NCI-H146 treated with DMSO at 0.1 percent for 48 hours (cell line): ENCODE data around the gene PUM1.
"Not testable (repeated sequence)": the region's sequence is repeated elsewhere in the genome, so short reads cannot be mapped to it uniquely, and the experiment has no call there.

Experiments used
- DNase-seq: peaks from one replicate; lab custom pipeline; 2025; ENCODE audit not compliant: unreplicated experiment; lab: John Stamatoyannopoulos, UW

Gene PUM1

DNA sequence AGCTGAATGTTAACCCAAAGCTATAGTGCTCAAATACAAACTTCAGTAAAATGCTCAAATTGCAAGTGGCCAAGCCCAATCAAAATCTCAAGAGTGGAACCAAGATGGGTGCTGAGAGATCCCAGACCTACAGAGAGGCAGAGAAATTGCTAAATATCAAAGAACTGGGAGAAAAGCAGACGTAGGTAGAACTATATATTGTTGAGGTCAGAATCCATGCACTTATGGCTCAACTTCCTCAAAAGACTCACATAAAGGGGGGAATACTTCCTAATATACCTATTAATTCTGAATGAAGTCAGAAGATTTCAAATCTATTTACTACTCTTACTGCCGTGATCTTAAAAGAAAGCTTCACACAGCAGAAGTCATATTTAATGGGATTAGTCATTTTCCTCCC is 65.2 kb downstream of the PUM1 start:
- DNase-seq = no peak

DNA sequence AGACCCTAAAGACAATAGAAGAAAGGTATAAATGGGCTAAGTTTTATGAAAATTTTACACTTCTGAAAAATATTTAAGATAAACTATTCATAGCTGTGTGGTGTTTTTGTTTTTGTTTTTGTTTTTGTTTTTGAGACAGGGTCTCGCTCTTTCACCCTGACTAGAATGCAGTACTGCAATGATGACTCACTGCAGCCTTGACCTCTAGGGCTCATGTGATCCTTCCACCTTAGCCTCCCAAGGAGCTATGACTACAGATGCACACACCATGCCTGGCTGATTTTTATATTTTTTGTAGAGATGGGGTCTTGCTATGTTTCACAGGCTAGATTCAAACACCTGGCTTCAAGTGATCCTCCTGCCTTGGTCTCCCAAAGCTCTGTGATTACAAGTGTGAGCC is 66.6 kb downstream of the PUM1 start:
- DNase-seq = no peak

DNA sequence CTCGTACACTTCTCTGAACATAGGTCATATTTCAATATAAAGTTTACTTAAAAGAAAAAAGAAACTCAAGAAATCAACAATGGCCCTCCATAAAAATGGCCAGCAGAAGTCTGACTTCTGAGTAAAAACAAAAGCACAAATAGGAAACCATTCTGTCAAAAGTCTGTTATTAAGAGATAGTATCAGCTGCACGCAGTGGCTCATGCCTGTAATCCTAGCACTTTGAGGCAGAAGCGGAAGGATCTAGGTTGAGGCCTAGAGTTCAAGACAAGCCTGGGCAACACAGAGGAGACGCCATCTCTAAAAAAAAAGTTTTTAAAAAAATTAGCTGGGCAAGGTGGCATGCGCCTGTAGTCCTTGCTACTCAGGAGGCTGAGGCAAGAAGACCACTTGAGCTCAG is 67.3 kb downstream of the PUM1 start:
- DNase-seq = no peak

DNA sequence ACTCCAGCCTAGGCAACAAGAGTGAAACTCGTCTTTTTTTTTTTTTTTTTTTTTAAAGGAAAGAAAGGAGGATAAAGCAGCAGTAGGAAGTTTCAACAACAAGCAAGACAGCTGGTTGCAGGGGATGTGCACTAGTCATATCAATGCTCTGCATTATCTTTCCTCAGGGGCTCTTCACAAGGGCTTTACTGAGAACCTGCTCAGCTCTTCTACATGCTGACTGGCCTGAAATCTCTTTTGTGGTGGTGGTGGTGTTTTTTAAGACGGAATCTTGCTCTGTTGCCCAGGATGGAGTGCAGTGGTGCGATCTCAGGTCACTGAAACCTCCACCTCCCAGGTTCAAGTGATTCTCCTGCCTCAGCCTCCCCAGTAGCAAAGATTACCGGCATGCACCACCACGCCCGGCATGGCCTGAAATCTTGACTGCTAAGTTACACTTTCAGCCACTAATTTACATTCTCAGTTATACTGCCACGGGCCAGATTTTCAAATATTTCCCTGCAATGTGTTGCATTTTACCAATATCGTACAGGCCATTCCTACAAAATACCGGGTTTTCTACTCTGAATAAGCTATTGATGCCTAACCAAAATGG is 68.0 kb downstream of the PUM1 start:
- no peak for DNase-seq

DNA sequence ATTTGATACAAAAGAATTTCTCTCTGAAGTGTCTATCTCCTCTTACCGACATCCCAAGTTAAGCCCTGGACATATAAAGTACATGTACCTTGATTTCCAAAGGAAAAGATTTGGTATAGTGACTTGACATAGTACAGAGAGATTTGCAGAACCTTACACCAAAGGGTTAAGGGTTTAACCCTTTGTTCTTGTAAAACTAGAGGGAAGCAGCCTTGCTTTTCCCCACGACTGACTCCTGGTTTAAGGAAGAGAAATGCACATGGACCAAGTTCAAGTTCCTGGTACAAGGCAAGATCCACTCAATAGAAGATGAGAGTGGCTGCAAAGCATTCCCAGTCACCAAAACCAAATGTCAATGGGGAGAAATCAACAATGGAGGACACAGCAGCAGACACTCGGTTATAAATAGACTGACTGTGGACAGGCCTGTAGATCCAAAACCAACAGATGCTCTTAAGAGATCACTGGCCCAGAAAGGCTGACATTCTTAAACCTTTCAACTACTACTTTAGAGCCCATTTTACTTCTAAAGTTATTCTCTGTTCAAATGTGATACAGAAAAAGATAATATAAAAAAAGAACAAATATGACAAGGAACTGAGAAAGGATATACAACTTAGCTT is 69.4 kb downstream of the PUM1 start:
- no peak for DNase-seq

DNA sequence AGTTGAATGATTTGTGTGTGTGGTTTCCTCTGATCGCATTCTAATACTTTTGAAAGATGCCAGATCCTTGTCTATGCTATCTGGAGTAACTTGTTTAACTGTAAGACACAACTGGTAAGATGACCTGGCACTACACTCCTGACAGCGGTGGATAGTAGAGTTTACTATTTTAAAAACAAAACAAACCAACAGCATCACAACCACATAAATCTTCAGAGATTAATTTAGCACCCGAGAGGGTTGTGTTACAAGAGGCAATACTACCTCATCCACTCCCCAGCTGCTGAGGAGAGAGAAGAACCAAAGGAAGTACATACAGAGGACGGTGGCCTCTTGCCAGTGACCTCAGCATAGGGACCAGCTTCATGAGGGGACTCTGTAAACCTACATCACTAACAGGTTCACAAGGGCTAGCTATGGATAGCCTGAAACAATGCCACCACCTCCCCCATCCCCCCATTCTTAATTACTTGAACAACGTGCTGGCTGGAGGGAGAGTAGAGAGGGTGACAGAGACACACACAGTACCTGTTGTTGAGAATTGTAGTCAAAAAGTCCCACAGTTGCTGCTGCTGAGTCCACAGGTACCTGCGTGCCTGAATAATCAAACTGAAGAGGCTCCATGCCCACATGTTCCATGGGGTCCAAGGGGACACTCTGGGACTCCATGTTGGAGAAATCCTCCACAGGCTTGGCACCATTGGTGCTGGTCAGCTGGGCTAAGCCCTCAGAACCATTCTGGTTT is 73.5 kb downstream of the PUM1 start:
- no peak for DNase-seq

DNA sequence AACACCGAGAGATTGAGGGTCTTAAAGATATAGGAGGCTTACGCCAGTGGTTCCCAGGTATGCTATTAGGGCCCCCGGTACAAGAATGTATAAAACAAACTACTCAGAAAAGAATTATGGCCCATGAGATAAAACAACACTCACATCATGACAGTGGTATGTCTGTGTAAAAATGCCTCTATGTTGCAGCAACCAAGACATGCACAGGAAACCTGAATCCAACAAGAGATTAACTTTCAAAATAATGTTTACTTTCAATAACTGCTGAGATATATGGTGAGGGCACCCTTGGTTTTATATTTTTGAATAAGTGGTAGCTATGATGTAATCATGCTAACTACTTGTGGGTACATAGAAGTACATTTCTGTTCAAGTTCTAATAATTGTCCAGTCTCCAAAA is 74.9 kb downstream of the PUM1 start:
- no peak for DNase-seq

DNA sequence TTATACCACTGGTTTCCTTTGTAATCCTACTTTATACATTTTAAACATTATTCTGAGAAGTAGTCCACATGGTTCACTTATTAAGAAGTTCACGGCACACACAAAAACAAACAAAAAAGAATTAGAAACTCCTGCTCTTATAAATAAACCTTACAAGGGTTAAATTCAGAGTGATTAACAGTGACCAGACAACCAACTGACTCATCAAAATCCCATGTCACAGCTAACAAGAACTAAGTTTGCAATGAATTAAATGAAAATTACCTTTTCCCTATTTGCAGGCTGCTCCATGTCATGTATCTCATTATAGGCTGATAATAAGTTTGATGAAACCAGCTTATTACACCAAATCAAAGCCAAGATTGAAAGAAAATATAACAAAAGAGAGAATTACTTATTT is 77.5 kb downstream of the PUM1 start:
- DNase-seq = no peak

DNA sequence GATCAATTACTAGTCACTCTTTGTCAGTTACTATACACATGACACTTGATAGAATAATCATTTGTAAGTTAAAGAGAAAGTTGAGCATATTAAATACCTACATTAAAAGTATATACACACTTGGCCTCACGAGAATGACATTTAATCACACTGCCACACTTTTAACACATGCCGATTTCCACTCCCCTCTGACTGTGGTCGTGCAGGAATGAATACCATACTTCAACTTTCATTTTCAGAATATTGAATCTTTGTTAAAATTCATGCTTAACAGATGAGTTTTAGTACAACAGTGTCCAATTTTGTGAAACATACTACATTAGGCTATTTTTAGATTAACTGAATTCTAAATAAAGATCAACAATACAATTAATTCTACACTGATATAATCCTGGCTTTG is 78.8 kb downstream of the PUM1 start:
- no peak for DNase-seq

DNA sequence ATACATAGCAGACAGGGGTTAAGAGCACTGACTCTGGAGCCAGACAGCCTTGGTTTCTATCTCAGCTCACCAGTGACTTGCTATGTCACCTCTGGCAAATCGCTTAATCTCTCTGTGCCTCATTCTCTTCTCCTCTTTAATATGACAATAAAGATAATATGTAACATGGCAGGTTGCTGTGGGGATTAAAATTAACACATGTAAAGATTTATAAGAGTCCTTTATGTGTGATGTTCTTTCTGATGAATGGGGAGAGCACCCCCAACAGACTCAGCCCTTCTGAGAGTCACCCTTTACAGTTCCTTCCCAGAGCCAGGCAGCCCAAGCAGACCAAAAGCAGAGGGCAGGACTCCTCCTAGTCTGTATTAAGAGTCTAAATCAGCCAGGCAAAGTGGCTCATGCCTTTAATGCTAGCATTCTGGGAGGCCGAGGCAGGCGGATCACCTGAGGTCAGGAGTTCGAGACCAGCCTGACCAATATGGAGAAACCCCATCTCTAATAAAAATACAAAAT is 80.5 kb downstream of the PUM1 start:
- no peak for DNase-seq

DNA sequence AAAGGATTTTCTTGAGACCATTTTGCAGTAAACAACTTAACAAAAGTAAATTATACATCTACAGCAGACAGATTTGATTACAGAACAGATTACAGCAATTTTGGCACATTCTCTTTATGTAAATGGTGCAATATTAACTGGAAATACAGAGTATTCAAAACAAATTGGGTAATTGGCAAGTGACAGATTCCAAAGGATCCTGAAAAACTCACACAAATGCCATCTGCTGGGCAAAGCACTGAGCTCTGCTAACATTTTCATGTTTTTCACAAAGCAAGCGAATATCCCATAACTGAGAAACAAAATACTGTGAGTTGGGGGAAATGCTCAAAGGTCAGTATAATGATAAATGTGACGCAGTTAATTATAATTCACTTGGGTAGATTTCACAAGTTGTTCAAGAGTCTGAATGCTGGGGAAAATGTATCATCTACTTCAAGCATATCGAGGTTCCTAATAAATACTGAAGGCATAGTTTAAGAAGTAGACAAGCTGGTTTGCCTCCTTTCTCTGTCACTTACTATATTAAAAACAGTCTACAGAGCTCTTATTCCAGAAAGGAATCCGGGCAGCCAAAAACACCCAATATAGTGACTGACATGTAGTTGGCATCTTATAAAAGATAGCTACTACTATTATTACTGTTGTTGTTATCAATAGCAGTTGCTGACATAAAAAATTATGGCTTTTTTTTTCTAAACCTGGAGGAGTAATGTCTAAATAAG is 81.2 kb downstream of the PUM1 start:
- DNase-seq = no peak

DNA sequence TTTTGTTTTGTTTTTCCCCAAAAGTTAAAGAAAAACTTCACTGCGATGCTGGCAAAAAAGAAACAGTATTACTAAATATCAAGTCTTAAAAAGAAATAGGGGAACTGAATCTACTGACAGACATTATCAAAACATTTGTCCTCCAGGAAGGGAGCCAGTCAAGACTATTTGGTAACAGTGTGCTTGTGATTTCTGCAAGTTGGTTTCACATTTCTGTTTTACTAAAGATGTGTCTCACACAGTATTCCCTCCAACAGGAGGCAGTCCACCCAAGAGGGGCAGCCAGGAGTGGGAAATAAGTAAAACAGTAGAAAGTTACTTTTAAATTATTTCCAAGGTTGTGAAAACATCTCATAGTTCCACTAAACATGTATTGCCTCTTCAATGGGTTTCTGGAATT is 82.6 kb downstream of the PUM1 start:
- no peak for DNase-seq

DNA sequence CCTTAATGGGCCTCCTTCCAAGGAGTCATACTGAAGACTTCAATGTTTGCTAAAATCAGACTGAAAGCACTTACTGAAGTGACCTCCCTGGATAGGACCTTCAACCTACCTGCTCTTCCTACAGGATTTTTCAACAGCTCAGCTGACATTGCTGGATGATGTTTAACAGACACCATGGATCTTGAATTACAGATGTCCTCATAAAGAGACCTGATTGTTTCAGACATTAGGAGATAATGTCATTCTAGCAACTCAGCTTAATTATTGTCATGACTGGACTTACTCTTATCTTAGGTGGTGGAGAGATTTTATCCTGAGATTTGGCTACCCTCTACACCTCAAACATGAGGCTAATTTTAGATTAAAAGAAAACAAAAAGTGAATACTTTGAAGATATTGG is 83.1 kb downstream of the PUM1 start:
- DNase-seq = no peak

DNA sequence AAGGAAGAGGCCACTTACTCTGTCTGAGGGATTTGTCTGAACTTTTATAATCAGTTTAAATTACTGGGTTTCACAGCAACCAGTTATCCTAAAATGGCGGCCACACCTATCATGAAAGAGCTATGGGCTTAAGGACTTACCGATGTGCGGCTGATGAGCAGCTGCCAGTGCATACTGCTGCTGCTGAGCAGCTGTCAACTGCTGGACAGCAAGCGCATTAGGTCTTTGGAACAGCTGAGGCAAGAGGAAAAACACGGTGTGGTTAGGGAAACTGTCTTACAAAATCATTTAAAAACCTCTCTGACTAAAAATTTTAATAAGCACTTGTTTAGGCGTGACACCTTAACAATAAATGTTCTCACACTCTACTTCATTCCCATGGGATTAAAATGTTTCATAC is 84.3 kb downstream of the PUM1 start:
- DNase-seq = no peak

DNA sequence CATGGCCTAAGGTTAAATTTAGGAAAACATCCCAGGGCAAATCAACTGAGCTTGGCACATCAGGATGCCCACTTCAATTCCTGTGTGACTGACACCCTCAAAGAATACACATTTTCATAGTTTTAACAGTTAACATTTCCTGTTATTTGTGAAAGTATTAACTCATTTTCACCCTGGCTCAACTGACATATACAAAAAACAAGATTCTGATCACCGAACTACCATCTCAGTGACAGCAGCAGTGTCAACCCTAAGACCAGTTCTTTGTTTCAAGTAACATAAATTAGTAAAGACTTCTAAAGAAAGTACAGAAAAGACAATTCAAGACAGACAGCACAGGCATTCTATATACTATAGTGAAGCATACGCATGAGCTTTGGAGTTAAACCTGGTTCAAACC is 88.0 kb downstream of the PUM1 start:
- DNase-seq = no peak

DNA sequence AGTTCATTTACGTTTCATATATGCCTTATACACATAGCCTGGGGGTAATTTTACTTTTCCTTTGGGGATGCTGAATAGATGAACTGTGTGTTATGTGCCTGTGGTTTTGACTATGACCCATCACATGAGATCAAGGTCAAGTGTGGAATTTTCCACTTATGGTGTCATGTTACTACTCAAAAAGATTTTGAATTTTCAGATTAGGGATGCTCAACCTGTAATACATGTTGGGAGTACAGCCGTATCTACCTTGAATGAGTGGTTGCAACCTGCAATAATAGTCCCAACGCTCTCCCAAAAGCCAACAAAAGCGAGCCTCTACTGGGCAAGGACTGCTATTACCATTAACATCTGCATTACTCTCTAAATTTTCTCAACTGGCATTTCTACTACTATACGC is 88.4 kb downstream of the PUM1 start:
- DNase-seq = no peak

DNA sequence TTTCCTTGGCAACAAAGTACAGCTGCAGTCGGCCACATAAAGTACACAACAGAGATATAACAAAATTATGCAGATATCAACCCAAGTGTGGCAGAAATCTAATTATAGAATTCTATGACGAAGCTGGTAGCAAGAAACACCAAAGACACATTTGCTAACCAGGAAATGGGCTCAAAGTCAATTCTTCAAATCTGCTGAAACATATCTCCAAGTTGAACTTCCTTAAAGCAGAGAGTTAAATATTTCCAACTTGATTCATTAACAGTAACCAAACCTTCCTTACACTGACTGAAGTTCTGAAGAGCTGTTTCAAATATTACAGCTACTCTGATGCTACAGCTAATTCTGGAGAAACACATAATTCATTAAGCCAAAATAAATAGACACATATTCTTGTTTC is 89.4 kb downstream of the PUM1 start:
- no peak for DNase-seq

DNA sequence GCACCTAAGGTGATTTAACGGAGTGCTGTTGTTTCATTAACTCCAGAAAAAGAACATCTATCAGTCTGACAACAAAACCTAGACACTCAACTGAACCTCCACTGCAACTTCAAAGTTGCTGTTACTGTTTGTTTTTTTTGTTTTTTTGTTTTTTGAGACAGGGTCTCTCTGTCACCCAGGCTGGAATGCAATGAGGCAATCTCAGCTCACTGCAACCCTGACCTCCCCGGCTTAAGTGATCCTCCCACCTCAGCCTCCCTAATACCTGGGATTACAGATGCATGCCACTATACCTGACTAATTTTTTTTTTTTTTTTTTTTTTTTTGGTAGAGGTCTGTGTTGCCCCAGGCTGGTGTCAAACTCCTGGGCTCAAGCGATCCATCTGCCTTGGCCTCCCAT is 90.3 kb downstream of the PUM1 start:
- no peak for DNase-seq

DNA sequence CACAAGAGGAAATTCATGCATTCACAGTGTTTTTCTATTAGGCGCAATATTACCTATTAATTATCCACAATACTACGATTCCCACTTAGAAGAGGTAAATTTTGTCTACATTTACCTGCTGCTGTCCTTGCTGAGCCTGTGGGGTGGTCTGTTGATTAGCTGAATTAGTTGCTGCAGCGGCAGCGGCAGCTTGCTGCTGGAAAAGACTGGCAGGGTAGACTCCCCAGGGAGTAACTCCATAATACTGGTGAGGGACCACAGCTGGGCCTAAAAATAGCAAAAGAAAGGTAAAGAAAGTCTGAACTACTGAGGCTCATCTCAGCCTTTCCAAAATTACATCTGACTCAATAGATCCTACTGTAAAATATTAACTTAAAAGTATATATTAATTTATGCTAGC is 91.0 kb downstream of the PUM1 start:
- DNase-seq = no peak

DNA sequence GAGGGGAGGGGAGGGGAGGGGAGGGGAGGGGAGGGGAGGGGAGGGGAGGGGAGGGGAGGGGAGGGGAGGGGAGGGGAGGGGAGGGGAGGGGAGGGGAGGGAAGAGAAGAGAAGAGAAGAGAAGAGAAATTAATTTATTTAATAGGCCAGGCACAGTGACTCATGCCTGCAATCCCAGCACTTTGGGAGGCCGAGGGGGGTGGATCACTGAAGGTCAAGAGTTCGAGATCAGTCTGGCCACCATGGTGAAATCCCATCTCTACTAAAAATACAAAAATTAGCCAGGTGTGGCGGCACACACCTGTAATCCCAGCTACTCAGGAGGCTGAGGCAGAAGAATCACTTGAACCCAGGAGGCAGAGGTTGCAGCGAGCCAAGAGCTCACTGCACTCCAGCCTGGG is 93.2 kb downstream of the PUM1 start:
- DNase-seq = not testable (repeated sequence)

DNA sequence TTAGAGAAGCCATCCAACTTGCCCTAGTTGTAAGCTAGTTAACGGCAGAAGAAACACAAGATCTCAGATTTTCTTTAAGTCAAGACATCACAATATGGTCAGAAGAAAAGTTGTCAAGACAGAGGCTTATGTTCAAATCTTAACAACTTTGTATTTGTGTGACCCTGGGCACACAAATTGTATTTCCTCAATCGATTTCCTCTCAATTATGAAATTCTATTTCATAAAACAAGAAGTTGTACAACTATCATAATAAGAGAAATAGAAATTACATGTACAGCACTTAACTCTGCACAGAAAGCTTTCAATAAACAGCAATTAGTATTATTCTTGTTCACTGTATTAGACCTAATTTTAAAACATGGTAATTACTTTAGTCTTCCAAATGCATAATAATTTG is 94.0 kb downstream of the PUM1 start:
- no peak for DNase-seq

DNA sequence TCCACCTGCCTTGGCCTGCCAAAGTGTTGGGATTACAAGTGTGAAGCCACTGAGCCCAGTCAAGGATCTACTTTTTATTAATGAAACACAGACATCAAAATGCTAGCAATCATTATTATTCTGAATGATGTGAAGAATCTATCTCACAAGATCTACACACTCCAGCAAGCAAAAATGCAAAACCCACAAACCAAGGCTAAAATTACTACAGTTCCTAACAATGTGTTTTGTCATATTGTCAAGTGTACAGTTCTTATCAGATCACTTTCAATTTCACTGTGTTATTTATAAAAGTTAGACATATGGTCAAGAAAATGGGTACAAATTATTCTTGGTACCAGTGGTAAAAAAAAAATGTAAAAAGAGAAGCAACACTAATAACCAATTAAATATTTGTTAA is 95.6 kb downstream of the PUM1 start:
- DNase-seq = no peak
